ENCODE results near the gene GPR142.

Gene GPR142

GRCh38 chr17:74392848-74393247 is 25.5 kb downstream of the GPR142 start:
- no peak for DNase-seq (ENCODE audit: low read depth, low spot score)
- no peak overlapping the region for H3K4me3 ChIP-seq (ENCODE audit: low read depth, low read length)
- TF ChIP-seq CTCF (IDR thresholded peaks at IDR 0.05; ENCODE audit: insufficient read depth, low read length, missing control alignments): no peak
- POLR2A ChIA-PET: no interaction called here
- CTCF ChIA-PET: interaction anchor here (1.7 kb wide), 1 partner anchor 12 kb away, joined by 3 read pairs; no protein-coding TSS in a partner anchor

- CTCF ChIA-PET: interaction anchor here (1.4 to 1.7 kb wide), 2 partner anchors 12 to 25 kb away, joined by 3 to 5 read pairs; partner anchors contain the start of gene GPR142
- no peak for TF ChIP-seq CTCF (IDR thresholded peaks at IDR 0.05; ENCODE audit: insufficient read depth, low read length, missing control alignments)
- DNase-seq (ENCODE audit: low read depth, low spot score): no peak
- POLR2A ChIA-PET: no interaction called here
- no peak overlapping the region for H3K4me3 ChIP-seq (ENCODE audit: low read depth, low read length)
Observed at GRCh38 chr17:74393346-74393942, 26.1 kb downstream of the GPR142 start.

GRCh38 chr17:74394275-74394950 is 27.1 kb downstream of the GPR142 start:
- ChIA-PET CTCF (interaction anchor here (1.4 kb wide), 1 partner anchor 26 kb away, joined by 5 read pairs; the partner anchor contains the start of gene GPR142), POLR2A (no interaction called here)
- H3K4me3 ChIP-seq (ENCODE audit: low read depth, low read length): no peak overlapping the region
- no peak for DNase-seq (ENCODE audit: low read depth, low spot score)
- no peak for TF ChIP-seq CTCF (IDR thresholded peaks at IDR 0.05; ENCODE audit: insufficient read depth, low read length, missing control alignments)

- DNase-seq (ENCODE audit: low read depth, low spot score): no peak
- H3K4me3 ChIP-seq (ENCODE audit: low read depth, low read length): no peak overlapping the region
- ChIA-PET CTCF (interaction anchor here (1.4 kb wide), 1 partner anchor 27 kb away, joined by 5 read pairs; the partner anchor contains the start of gene GPR142), POLR2A (no interaction called here)
- TF ChIP-seq CTCF (IDR thresholded peaks at IDR 0.05; ENCODE audit: insufficient read depth, low read length, missing control alignments): no peak
Observed at GRCh38 chr17:74394977-74395376, 27.7 kb downstream of the GPR142 start.

- POLR2A ChIA-PET: no interaction called here
- CTCF ChIA-PET: interaction anchor here (1.1 kb wide), 1 partner anchor 61 kb away, joined by 4 read pairs; no protein-coding TSS in a partner anchor
- DNase-seq (ENCODE audit: low read depth, low spot score): no peak
- no peak for TF ChIP-seq CTCF (IDR thresholded peaks at IDR 0.05; ENCODE audit: insufficient read depth, low read length, missing control alignments)
- H3K4me3 ChIP-seq (ENCODE audit: low read depth, low read length): no peak overlapping the region
Observed at GRCh38 chr17:74396567-74396966, 29.3 kb downstream of the GPR142 start.

GRCh38 chr17:74402048-74402447 is 34.7 kb downstream of the GPR142 start:
- DNase-seq (ENCODE audit: low read depth, low spot score): no peak
- CTCF ChIA-PET: no interaction called here
- TF ChIP-seq CTCF (IDR thresholded peaks at IDR 0.05; ENCODE audit: insufficient read depth, low read length, missing control alignments): no peak
- no peak overlapping the region for H3K4me3 ChIP-seq (ENCODE audit: low read depth, low read length)
- POLR2A ChIA-PET: no interaction called here
